Testis (tissue), 2 donors: ENCODE measurements around the gene PGRMC1.

Source experiments
- CTCF ChIP-seq, 3 experiments: fragments of 450-650 bp in 2 of 3; fragments of 200-600 bp in 1 of 3; sonication (generic) in 1 of 3; IDR thresholded peaks; one replicate each; pipeline ENCODE4 v1.5.1; 2016 to 2019; ENCODE audit warnings: antibody characterized with exemption in 3 of 3, mild to moderate bottlenecking in 2 of 3, moderate library complexity in 1 of 3
- POLR2A ChIP-seq: fragments of 450-650 bp; IDR thresholded peaks from one replicate; pipeline ENCODE4 v1.6.1; 2017; ENCODE audit warnings: antibody characterized with exemption, mild to moderate bottlenecking, moderate library complexity

- TF ChIP-seq CTCF (IDR thresholded peaks at IDR 0.05) (no peak), POLR2A (no peak)
Measured at GRCh38 chrX:119222932-119223331, 13.2 kb upstream of the PGRMC1 start.
